ENCODE data around the gene EFNA5.
A peak's percentile ranks its signal among the peaks of the same experiment; 100 is the strongest.

The EFNA5 gene

DNA sequence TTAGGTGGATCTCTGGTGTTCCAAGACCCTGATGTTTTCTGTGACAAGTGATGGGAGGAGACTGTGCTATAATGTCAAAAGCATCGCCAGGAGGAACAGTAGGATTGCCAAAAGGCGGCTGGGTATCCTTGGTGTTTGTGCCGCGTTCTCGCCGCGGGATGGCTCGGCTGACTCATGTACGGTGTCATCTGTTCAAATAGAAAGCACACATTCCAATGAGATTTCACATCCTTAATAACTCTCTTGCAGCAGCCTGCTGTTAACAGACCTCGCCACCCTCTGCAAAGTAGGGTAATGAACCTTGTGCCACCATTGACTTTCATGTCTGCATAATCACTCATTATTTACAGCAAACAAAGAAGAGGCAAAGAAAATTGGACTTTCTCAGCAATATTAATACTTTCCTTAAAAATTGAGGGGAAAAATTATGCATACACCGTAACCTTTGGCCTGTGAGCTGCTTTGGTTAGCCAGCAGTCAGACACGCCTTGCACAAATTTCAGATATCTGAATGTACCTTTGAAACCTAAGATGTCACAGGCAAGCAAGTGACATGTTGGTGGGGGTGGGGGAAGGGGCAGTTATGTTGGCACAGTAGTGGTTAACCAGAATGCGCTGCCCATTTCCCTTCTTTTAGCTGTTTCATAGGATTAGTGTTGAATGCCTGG is 289.4 kb downstream of the EFNA5 start:
- Histone ChIP-seq H3K4me3 (ENCODE audit: low read depth in 1 of 2, low read length in 2 of 2) (no peak overlapping the region), H2AFZ (ENCODE audit: low read depth, low read length) (no peak overlapping the region)

DNA sequence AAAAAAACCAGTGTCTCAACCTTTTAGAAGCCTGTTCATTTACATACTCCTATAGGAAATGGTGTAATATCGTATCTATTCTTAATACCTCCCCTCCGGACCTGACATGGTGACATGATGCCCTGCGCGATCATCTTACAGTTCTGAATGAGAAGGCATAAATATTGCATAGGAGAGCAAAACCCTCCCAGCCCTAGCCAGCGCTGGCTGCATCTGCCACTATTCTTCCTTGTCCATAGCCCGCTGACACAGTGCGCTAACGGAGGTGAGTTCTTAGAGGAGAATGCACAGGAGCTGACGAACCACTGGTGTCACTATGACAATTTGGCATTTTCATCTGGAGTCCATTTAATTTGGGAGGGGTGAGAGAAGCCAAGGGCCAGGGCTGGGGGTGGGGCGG is 290.1 kb downstream of the EFNA5 start:
- DNase-seq (no peak), ATAC-seq (ENCODE audit: insufficient read depth, low read depth) (no peak)
- Histone ChIP-seq H4K20me1 (ENCODE audit: insufficient read depth, low read length) (no peaks in the 10 kb centered on the region), H3K79me2 (ENCODE audit: insufficient read depth, low read length) (no peaks in the 10 kb centered on the region), H3K4me3 (ENCODE audit: low read depth in 1 of 2, low read length in 2 of 2) (no peak overlapping the region), H3K4me2 (ENCODE audit: insufficient read depth, low read length) (no peak overlapping the region), H3K9ac (ENCODE audit: low read depth, low read length) (no peak overlapping the region), H3K27me3 (ENCODE audit: insufficient read depth, low read length, poor library complexity) (no peaks in the 10 kb centered on the region), H3K4me1 (ENCODE audit: insufficient read depth, low read length) (peaks cover 10% of the 10 kb centered on the region), H3K36me3 (ENCODE audit: insufficient read depth, low read length) (no peaks in the 10 kb centered on the region), H3K9me3 (ENCODE audit: insufficient read depth, low read length, severe bottlenecking) (no peaks in the 10 kb centered on the region), H2AFZ (ENCODE audit: low read depth, low read length) (no peak overlapping the region), H3K27ac (ENCODE audit: low read length) (no peak overlapping the region)
- no peak for TF ChIP-seq EZH2 (IDR thresholded peaks at IDR 0.05; ENCODE audit: borderline replicate concordance, low read depth, low read length, severe bottlenecking)
- TF ChIP-seq, protein P1, sequence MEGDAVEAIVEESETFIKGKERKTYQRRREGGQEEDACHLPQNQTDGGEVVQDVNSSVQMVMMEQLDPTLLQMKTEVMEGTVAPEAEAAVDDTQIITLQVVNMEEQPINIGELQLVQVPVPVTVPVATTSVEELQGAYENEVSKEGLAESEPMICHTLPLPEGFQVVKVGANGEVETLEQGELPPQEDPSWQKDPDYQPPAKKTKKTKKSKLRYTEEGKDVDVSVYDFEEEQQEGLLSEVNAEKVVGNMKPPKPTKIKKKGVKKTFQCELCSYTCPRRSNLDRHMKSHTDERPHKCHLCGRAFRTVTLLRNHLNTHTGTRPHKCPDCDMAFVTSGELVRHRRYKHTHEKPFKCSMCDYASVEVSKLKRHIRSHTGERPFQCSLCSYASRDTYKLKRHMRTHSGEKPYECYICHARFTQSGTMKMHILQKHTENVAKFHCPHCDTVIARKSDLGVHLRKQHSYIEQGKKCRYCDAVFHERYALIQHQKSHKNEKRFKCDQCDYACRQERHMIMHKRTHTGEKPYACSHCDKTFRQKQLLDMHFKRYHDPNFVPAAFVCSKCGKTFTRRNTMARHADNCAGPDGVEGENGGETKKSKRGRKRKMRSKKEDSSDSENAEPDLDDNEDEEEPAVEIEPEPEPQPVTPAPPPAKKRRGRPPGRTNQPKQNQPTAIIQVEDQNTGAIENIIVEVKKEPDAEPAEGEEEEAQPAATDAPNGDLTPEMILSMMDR (IDR thresholded peaks at IDR 0.05; ENCODE audit: borderline replicate concordance, extremely low read depth, low read length, poor library complexity, severe bottlenecking) = no peak

More for the DNA sequence above, 289.4 kb downstream of the EFNA5 start:
- DNase-seq = no peak
- peak; percentile 41; the same call in 2 of the 3 replicates for ATAC-seq (ENCODE audit: insufficient read depth, low read depth)
- Histone ChIP-seq H3K27me3 (ENCODE audit: insufficient read depth, low read length, poor library complexity) (no peaks in the 10 kb centered on the region), H3K36me3 (ENCODE audit: insufficient read depth, low read length) (no peaks in the 10 kb centered on the region), H3K4me2 (ENCODE audit: insufficient read depth, low read length) (no peak overlapping the region), H4K20me1 (ENCODE audit: insufficient read depth, low read length) (no peaks in the 10 kb centered on the region), H3K9ac (ENCODE audit: low read depth, low read length) (no peak overlapping the region), H3K27ac (ENCODE audit: low read length) (no peak overlapping the region), H3K9me3 (ENCODE audit: insufficient read depth, low read length, severe bottlenecking) (no peaks in the 10 kb centered on the region), H3K79me2 (ENCODE audit: insufficient read depth, low read length) (no peaks in the 10 kb centered on the region), H3K4me1 (ENCODE audit: insufficient read depth, low read length) (peaks cover 10% of the 10 kb centered on the region)
- no peak for TF ChIP-seq EZH2 (IDR thresholded peaks at IDR 0.05; ENCODE audit: borderline replicate concordance, low read depth, low read length, severe bottlenecking)
- TF ChIP-seq, protein P1 (IDR thresholded peaks at IDR 0.05; ENCODE audit: borderline replicate concordance, extremely low read depth, low read length, poor library complexity, severe bottlenecking) = no peak

DNA sequence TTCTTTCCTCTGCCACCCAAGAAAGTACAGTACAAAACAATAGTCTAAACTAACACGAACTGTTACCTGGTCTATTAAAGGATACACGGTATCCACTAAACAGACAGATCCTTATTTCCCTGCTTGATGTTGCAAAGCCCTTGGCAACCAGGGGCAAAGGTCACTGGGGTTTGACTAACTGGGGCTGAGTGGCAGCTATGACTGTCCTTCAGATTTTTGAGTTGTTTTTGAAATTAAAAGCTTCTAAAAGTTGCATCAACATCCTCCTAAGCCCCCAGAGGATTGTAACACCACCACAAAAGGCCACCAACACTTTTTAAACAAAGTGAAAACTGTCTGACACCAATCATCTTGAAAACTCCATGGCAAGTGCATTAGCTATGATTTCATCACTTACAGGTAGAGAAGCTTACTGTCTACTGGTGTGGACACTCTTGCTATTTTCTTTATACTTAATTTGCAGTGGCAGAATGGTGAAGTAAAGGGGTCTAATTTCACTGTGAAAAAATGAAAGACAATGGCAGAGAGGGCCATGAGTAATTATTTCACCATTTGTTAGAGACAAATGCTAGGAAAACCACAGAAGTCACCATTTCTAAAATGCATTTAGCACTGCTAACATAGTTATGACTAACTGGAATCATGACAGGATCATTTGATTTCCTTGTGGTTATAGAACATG is 292.4 kb downstream of the EFNA5 start:
- H3K4me1 ChIP-seq (ENCODE audit: insufficient read depth, low read length) = peaks cover 10% of the 10 kb centered on the region
- no peak overlapping the region for H3K9ac ChIP-seq (ENCODE audit: low read depth, low read length)
- ATAC-seq (ENCODE audit: insufficient read depth, low read depth) = no peak
- H3K4me2 ChIP-seq (ENCODE audit: insufficient read depth, low read length) = no peak overlapping the region
- H3K27ac ChIP-seq (ENCODE audit: low read length) = no peak overlapping the region
- no peak for DNase-seq
- no peaks in the 10 kb centered on the region for H3K79me2 ChIP-seq (ENCODE audit: insufficient read depth, low read length)
- H3K36me3 ChIP-seq (ENCODE audit: insufficient read depth, low read length) = no peaks in the 10 kb centered on the region
- no peaks in the 10 kb centered on the region for H3K9me3 ChIP-seq (ENCODE audit: insufficient read depth, low read length, severe bottlenecking)
- no peaks in the 10 kb centered on the region for H3K27me3 ChIP-seq (ENCODE audit: insufficient read depth, low read length, poor library complexity)
- TF ChIP-seq, protein P1 (IDR thresholded peaks at IDR 0.05; ENCODE audit: borderline replicate concordance, extremely low read depth, low read length, poor library complexity, severe bottlenecking) = no peak
- TF ChIP-seq EZH2 (IDR thresholded peaks at IDR 0.05; ENCODE audit: borderline replicate concordance, low read depth, low read length, severe bottlenecking) = no peak
- H2AFZ ChIP-seq (ENCODE audit: low read depth, low read length) = no peak overlapping the region
- H3K4me3 ChIP-seq (ENCODE audit: low read depth in 1 of 2, low read length in 2 of 2) = no peak overlapping the region
- no peaks in the 10 kb centered on the region for H4K20me1 ChIP-seq (ENCODE audit: insufficient read depth, low read length)

Measured in DND-41 (cell line).